WTC11 (cell line): Measurements from ENCODE around the gene DEFB118.
"Not testable (repeated sequence)": the region's sequence is repeated elsewhere in the genome, so short reads cannot be mapped to it uniquely, and the experiment has no call there.

ENCODE experiments used
- ATF6 ChIP-seq: sonication (generic); formaldehyde crosslinking; IDR thresholded peaks from 2 replicates; pipeline ENCODE4 v1.8.1; 2023; ENCODE audit warnings: mild to moderate bottlenecking, missing genetic modification reagents
- CBFB ChIP-seq: sonication (generic); formaldehyde crosslinking; IDR thresholded peaks from 2 replicates; pipeline ENCODE4 v1.8.1; 2022; ENCODE audit warnings: mild to moderate bottlenecking, low read depth, missing genetic modification reagents
- CREB1 ChIP-seq: sonication (generic); formaldehyde crosslinking; IDR thresholded peaks from 2 replicates; pipeline ENCODE4 v1.8.0; 2023; ENCODE audit warnings: mild to moderate bottlenecking, missing genetic modification reagents
- CREM ChIP-seq: sonication (generic); formaldehyde crosslinking; IDR thresholded peaks from 2 replicates; pipeline ENCODE4 v1.8.1; 2022; ENCODE audit warnings: mild to moderate bottlenecking, missing genetic modification reagents, moderate library complexity
- CTCF ChIP-seq: fragments of 200-600 bp; IDR thresholded peaks from 2 replicates; pipeline ENCODE4 v1.8.0; 2022; ENCODE audit warnings: antibody characterized with exemption
- ESRRA ChIP-seq: sonication (generic); formaldehyde crosslinking; IDR thresholded peaks from 2 replicates; pipeline ENCODE4 v1.8.1; 2022; ENCODE audit warnings: mild to moderate bottlenecking, missing genetic modification reagents, borderline replicate concordance
- IRF1 ChIP-seq: sonication (generic); formaldehyde crosslinking; IDR thresholded peaks from 2 replicates; pipeline ENCODE4 v1.8.0; 2023; ENCODE audit warnings: missing genetic modification reagents
- JUN ChIP-seq: sonication (generic); formaldehyde crosslinking; IDR thresholded peaks from 2 replicates; pipeline ENCODE4 v1.8.0; 2023; ENCODE audit warnings: mild to moderate bottlenecking, missing genetic modification reagents
- NFYB ChIP-seq: sonication (generic); formaldehyde crosslinking; conservative IDR thresholded peaks from 2 replicates; pipeline ENCODE4 v1.8.0; 2022; ENCODE audit warnings: low read depth, missing genetic modification reagents
- SMAD3 ChIP-seq: sonication (generic); formaldehyde crosslinking; IDR thresholded peaks from 2 replicates; pipeline ENCODE4 v1.8.0; 2022; ENCODE audit warnings: missing genetic modification reagents, mild to moderate bottlenecking, borderline replicate concordance
- SP1 ChIP-seq: sonication (generic); formaldehyde crosslinking; conservative IDR thresholded peaks from 2 replicates; pipeline ENCODE4 v1.8.1; 2022; ENCODE audit warnings: missing genetic modification reagents
- TEAD4 ChIP-seq: sonication (generic); formaldehyde crosslinking; IDR thresholded peaks from 2 replicates; pipeline ENCODE4 v1.8.0; 2022; ENCODE audit warnings: mild to moderate bottlenecking, missing genetic modification reagents
- ZNF232 ChIP-seq: sonication (generic); formaldehyde crosslinking; IDR thresholded peaks from 2 replicates; pipeline ENCODE4 v1.8.0; 2022; ENCODE audit warnings: mild to moderate bottlenecking, missing genetic modification reagents
- ZNF263 ChIP-seq: sonication (generic); formaldehyde crosslinking; IDR thresholded peaks from 2 replicates; pipeline ENCODE4 v1.8.1; 2022; ENCODE audit warnings: low read depth, mild to moderate bottlenecking, moderate library complexity, missing genetic modification reagents

- TF ChIP-seq ZNF232 (CRISPR knock-in tag); ATF6 (CRISPR knock-in tag); SP1 (CRISPR knock-in tag); NFYB (CRISPR knock-in tag); TEAD4 (CRISPR knock-in tag); CTCF; JUN (CRISPR knock-in tag); CREB1 (CRISPR knock-in tag); IRF1 (CRISPR knock-in tag); CBFB (CRISPR knock-in tag); ESRRA (CRISPR knock-in tag); SMAD3 (CRISPR knock-in tag); ZNF263 (CRISPR knock-in tag); CREM (CRISPR knock-in tag): not testable (repeated sequence)
Observed at GRCh38 chr20:31364272-31364671, 4.1 kb upstream of the DEFB118 start.
